GM04503 (cell line): ENCODE data around the gene CLDN1.

Source experiments
- DNase-seq: peaks from one replicate; pipeline ENCODE4 v3.0.0-alpha.2; 2012; ENCODE audit warnings: low read depth

CLDN1 gene

GRCh38 chr3:190330936-190331734, 8.9 kb upstream of the CLDN1 start:
- DNase-seq, result no peak

GRCh38 chr3:190326930-190327329, 4.7 kb upstream of the CLDN1 start:
- DNase-seq, result peak; percentile 47

- DNase-seq, result no peak
Measured at GRCh38 chr3:190326361-190326760, 4.1 kb upstream of the CLDN1 start.

GRCh38 chr3:190325923-190326322, 3.7 kb upstream of the CLDN1 start:
- no peak for DNase-seq

GRCh38 chr3:190323246-190323626, 990 bp upstream of the CLDN1 start:
- DNase-seq, result no peak

- DNase-seq, result no peak
Measured at GRCh38 chr3:190322604-190323245, 479 bp upstream of the CLDN1 start.

GRCh38 chr3:190320594-190321362, 1.5 kb downstream of the CLDN1 start:
- DNase-seq, result no peak

GRCh38 chr3:190319660-190320059, 2.6 kb downstream of the CLDN1 start:
- DNase-seq, result no peak

- DNase-seq, result no peak
Measured at GRCh38 chr3:190318666-190319065, 3.6 kb downstream of the CLDN1 start.

GRCh38 chr3:190314741-190315140, 7.5 kb downstream of the CLDN1 start:
- DNase-seq, result no peak

- DNase-seq, result no peak
Measured at GRCh38 chr3:190309414-190309813, 12.8 kb downstream of the CLDN1 start.

- DNase-seq, result no peak
Measured at GRCh38 chr3:190308154-190308553, 14.1 kb downstream of the CLDN1 start.

GRCh38 chr3:190307164-190307545, 15.1 kb downstream of the CLDN1 start:
- no peak for DNase-seq

- DNase-seq, result no peak
Measured at GRCh38 chr3:190306513-190307163, 15.6 kb downstream of the CLDN1 start.

- no peak for DNase-seq
Measured at GRCh38 chr3:190306026-190306425, 16.2 kb downstream of the CLDN1 start.

GRCh38 chr3:190305406-190305805, 16.8 kb downstream of the CLDN1 start:
- DNase-seq, result no peak

GRCh38 chr3:190303884-190304283, 18.4 kb downstream of the CLDN1 start:
- DNase-seq, result no peak

GRCh38 chr3:190302212-190302867, 19.9 kb downstream of the CLDN1 start:
- DNase-seq, result no peak

GRCh38 chr3:190301591-190301990, 20.7 kb downstream of the CLDN1 start:
- no peak for DNase-seq

- no peak for DNase-seq
Measured at GRCh38 chr3:190299969-190300368, 22.3 kb downstream of the CLDN1 start.

GRCh38 chr3:190294030-190294429, 28.2 kb downstream of the CLDN1 start:
- no peak for DNase-seq

GRCh38 chr3:190293621-190294020, 28.6 kb downstream of the CLDN1 start:
- DNase-seq, result no peak
